Effector memory CD8-positive, alpha-beta T cell (primary cell): ENCODE results near the gene SUGCT.
"Not testable (repeated sequence)": the region's sequence is repeated elsewhere in the genome, so short reads cannot be mapped to it uniquely, and the experiment has no call there.

ENCODE experiments used
- ATAC-seq: fragments of 150-1000 bp; cut with Tn5 transposase; replicated peaks from 2 replicates; pipeline ENCODE4 v1.10.0; 2021; ENCODE audit warnings: mild to moderate bottlenecking, moderate library complexity
- DNase-seq, 3 experiments: peaks; one replicate each; pipeline ENCODE4 v3.0.0; 2021
- H3K27ac Mint-ChIP-seq, 2 donors: one replicate each; pipeline ENCODE4 v1.8.0; 2022; ENCODE audit warnings: mild to moderate bottlenecking in 2 of 2, mixed read lengths in 2 of 2, moderate library complexity in 2 of 2
- H3K27me3 Mint-ChIP-seq, 2 donors: one replicate each; pipeline ENCODE4 v1.8.0; 2022; ENCODE audit warnings: mixed read lengths in 2 of 2
- H3K36me3 Mint-ChIP-seq: one replicate; pipeline ENCODE4 v1.8.0; 2022; ENCODE audit warnings: mild to moderate bottlenecking, moderate library complexity, mixed read lengths; ENCODE audit not compliant: insufficient read depth
- H3K4me1 Mint-ChIP-seq, 2 donors: one replicate each; pipeline ENCODE4 v1.8.0; 2022; ENCODE audit warnings: low read depth in 2 of 2, mixed read lengths in 2 of 2
- H3K4me3 Mint-ChIP-seq, 2 donors: one replicate each; pipeline ENCODE4 v1.8.0; 2022; ENCODE audit warnings: mild to moderate bottlenecking in 2 of 2, mixed read lengths in 2 of 2, moderate library complexity in 2 of 2
- H3K9me3 Mint-ChIP-seq, 2 donors: one replicate each; pipeline ENCODE4 v1.8.0; 2022; ENCODE audit warnings: mixed read lengths in 2 of 2

The SUGCT gene

DNA sequence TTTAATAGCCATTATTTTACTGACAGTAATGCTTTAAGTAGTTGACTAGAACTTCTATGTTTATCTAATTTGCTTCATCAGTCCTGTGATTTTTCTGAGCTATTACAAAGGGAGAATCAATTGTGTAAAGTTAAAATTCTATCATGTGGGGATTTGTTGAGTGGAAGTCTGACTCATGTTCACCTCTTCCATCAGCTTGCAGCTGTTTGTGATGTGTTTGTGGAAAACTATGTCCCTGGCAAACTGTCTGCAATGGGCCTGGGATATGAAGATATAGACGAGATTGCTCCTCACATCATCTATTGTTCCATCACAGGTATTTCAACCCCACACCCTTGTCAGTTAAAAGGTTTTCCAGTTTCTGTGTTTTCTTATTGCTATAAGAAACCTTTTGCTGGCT, 59.9 kb downstream of the SUGCT start:
- no peaks in the 10 kb centered on the region for H3K36me3 Mint-ChIP-seq
- no peak for ATAC-seq
- H3K4me1 Mint-ChIP-seq = no peaks in the 10 kb centered on the region
- no peak overlapping the region for H3K27ac Mint-ChIP-seq
- H3K4me3 Mint-ChIP-seq = no peak overlapping the region
- DNase-seq = no peak
- H3K27me3 Mint-ChIP-seq = peaks cover 0 to 5% of the 10 kb centered on the region in 2 donors
- no peaks in the 10 kb centered on the region for H3K9me3 Mint-ChIP-seq

DNA sequence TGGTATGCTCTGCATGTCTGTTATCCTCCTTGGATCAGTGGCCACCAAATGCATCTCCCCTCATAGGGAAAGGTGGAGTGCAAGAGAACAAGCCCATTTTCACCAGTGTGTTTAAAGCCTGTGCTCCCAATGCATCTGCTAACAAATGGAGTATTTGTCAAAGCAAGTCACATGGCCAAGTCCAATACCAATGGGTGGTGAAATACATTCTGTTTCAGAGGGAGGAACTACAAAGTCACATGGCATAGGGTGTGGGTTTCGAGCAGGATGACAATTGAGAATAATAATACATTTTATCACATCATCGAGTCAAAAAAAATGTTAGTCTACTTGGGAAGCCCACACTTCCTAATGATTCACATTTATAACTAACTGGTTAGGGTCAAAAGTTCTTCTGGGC, 62.7 kb downstream of the SUGCT start:
- no peaks in the 10 kb centered on the region for H3K36me3 Mint-ChIP-seq
- no peaks in the 10 kb centered on the region for H3K9me3 Mint-ChIP-seq
- no peak overlapping the region for H3K27ac Mint-ChIP-seq
- no peak overlapping the region for H3K4me3 Mint-ChIP-seq
- ATAC-seq (no peak), DNase-seq (no peak)
- no peaks in the 10 kb centered on the region for H3K4me1 Mint-ChIP-seq
- H3K27me3 Mint-ChIP-seq = peaks cover 6 to 20% of the 10 kb centered on the region in 2 donors

DNA sequence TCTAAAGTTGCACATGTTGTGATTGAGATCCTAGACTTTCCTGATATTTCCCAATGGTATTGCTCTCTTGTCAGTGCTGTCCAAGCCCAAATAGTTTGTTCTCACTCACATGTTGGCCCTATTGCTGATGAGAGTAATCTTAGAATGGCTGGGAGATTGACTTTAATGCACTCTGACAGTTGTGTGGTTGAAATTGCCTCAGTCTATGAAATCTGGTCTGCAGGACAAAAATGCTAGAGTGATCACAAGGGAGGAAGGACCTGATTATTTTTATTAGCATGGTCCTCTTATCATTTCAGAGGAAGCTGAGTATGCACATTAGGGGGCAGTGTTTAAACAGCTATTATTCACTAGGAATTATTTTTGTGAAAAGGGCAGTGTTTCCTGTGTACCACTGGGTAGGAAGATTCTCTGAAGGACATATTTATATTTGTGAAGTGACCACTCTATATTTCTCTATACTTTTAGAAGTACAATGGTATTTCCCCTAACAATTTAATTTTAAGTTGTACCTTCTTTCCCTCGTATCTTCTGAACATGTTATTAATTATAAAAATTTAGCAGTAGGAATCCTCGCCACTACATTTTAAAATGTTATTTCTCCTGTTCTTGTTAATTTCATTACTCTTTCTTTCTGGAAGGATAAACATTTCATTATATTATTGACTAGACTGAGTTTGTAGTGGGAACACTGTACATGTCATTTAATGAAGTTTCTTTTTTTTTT, 64.4 kb downstream of the SUGCT start:
- ATAC-seq (no peak), DNase-seq (no peak)
- Mint-ChIP-seq H3K27ac (no peak overlapping the region), H3K36me3 (no peaks in the 10 kb centered on the region), H3K27me3 (peaks cover 10 to 22% of the 10 kb centered on the region in 2 donors), H3K4me3 (no peak overlapping the region), H3K4me1 (no peaks in the 10 kb centered on the region), H3K9me3 (no peaks in the 10 kb centered on the region)

DNA sequence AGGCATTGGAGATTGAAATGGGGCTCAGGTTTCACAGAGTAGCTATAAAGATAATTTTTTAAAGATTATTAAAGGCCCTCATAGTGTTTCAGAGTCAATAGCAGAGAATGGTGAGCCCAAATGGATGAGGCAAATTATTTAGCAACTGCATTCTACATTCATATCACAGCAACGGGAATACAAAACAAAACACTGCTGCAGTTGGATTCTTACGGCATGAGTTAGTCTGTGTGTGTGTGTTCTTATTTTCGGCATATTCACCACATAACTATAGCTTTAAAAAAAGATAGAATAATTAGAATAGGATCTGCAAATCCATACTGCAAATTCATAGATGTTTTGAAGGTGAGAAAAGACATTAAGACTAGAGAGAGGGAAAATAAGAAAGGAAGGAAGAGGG, 66.0 kb downstream of the SUGCT start:
- Mint-ChIP-seq H3K27me3 (peaks cover 10 to 22% of the 10 kb centered on the region in 2 donors), H3K36me3 (no peaks in the 10 kb centered on the region), H3K4me1 (no peaks in the 10 kb centered on the region), H3K9me3 (no peaks in the 10 kb centered on the region), H3K4me3 (no peak overlapping the region), H3K27ac (no peak overlapping the region)
- no peak for DNase-seq
- no peak for ATAC-seq

DNA sequence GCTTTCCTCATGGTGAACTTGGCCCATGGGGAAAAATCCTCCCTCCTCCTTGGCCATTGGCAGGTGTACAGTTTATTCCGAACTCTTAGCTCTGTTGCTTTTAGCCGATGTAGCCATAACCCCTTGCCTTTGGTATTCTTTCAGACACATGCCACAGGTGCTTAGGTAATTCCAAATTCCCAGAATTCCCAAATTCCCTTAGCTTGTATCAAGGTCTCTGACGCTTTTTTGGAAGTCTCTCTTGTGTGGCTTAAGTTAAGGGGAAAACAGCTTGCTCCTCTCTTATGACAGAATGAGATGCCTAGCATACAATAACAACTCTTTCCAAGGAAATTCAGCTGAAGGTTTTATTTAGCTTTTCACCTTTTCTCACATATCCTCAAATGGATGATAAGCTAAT, 68.0 kb downstream of the SUGCT start:
- Mint-ChIP-seq H3K27me3 (peaks cover 10 to 16% of the 10 kb centered on the region in 2 donors), H3K4me1 (no peaks in the 10 kb centered on the region), H3K27ac (no peak overlapping the region), H3K4me3 (no peak overlapping the region), H3K36me3 (no peaks in the 10 kb centered on the region), H3K9me3 (no peaks in the 10 kb centered on the region)
- ATAC-seq (no peak), DNase-seq (no peak)

DNA sequence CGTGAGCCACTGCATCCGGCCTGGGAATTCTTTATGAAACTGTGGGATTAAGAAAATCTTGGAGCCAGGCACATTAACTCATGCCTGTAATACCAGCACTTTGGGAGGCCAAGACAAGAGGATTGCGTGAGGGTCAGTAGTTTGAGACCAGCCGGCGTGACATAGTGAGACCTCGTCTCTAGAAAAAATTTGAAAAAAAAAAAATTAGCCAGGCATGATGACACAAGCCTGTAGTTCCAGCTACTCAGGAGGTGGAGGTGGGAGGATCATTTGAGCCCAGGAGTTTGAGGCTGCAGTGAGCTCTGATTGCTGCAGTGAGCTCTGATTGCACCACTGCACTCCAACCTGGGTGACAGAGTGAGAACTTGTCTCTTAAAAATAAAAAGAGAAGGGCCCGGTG, 69.8 kb downstream of the SUGCT start:
- Mint-ChIP-seq H3K27me3 (peaks cover 10 to 16% of the 10 kb centered on the region in 2 donors), H3K4me3 (no peak overlapping the region), H3K36me3 (no peaks in the 10 kb centered on the region), H3K4me1 (no peaks in the 10 kb centered on the region), H3K27ac (no peak overlapping the region), H3K9me3 (no peaks in the 10 kb centered on the region)
- no peak for DNase-seq
- no peak for ATAC-seq

DNA sequence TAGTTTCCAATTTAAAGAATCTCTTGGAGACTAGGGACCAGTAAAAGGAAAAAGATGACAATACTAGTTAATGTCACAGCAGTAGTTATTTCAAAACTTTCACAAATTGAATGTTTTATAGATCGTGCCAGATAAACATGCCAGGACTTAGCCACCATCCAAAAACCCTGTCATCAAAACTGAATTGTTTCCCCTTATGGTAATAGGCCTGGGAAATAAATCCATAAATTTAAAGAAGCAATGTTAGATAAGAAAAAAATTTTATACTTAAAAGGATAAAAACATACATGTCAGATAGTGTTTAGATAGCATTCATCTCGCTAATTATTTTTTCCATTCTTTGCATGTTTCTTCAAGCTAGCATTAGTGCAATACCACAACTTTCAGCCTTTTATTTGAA, 71.2 kb downstream of the SUGCT start:
- Mint-ChIP-seq H3K27ac (no peak overlapping the region), H3K4me3 (no peak overlapping the region), H3K27me3 (peaks cover 10% of the 10 kb centered on the region in 2 donors), H3K9me3 (no peaks in the 10 kb centered on the region), H3K4me1 (no peaks in the 10 kb centered on the region), H3K36me3 (no peaks in the 10 kb centered on the region)
- DNase-seq (no peak), ATAC-seq (no peak)

DNA sequence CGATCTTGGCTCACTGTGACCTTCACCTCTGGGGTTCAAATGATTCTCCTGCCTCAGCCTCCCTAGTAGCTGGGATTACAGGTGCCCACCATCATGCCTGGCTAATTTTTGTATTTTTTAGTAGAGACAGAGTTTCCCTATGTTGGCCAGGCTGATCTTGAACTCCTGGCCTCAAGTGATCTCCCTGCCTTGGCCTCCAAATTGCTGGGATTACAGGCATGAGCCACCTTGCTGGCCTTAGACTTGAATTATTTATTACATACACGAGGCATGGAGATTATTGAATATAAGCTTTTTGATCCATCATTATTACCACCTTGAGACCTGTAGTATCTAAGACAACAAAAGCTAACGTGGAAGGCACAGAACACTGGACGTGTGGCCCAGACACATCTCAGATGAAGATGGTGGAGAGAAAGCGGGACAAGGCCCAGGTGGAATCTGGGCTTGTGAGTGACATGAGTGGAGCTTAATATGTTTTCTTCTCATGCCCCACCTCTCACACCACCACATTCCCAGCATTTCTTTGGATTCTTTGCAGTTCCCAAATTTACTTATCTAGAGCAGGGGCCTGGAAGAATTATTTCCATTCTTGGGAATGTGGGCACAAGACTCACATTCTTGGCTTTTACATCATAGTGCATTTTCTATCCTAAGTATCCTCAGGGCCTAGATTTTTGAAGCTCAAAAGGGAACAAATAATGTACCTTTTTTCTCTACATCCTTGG, 76.6 kb downstream of the SUGCT start:
- H3K36me3 Mint-ChIP-seq = no peaks in the 10 kb centered on the region
- DNase-seq = no peak
- H3K9me3 Mint-ChIP-seq = no peaks in the 10 kb centered on the region
- H3K4me1 Mint-ChIP-seq = no peaks in the 10 kb centered on the region
- no peak overlapping the region for H3K27ac Mint-ChIP-seq
- no peak overlapping the region for H3K4me3 Mint-ChIP-seq
- no peak for ATAC-seq
- no peaks in the 10 kb centered on the region for H3K27me3 Mint-ChIP-seq

DNA sequence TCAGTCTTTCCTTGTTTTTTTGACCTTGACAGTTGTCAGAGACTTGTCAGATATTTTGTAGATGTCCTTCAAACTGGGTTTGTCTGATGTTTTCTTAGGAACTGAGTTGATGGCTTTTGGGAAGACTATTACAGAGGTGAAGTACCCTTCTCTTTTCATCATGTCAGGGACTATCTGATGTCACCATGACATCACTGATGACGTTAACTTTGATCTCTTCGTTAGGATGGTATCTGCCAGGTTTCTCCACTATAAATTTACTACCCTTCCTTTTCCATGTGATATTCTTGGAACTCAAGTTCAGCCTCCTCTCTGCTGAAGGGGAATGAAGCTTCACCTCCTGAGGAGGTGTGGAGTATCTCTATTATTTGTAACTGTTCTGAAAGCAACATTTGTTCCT, 78.5 kb downstream of the SUGCT start:
- Mint-ChIP-seq H3K27ac (no peak overlapping the region), H3K4me3 (no peak overlapping the region), H3K27me3 (no peaks in the 10 kb centered on the region), H3K36me3 (no peaks in the 10 kb centered on the region), H3K9me3 (no peaks in the 10 kb centered on the region), H3K4me1 (no peaks in the 10 kb centered on the region)
- no peak for DNase-seq
- no peak for ATAC-seq

DNA sequence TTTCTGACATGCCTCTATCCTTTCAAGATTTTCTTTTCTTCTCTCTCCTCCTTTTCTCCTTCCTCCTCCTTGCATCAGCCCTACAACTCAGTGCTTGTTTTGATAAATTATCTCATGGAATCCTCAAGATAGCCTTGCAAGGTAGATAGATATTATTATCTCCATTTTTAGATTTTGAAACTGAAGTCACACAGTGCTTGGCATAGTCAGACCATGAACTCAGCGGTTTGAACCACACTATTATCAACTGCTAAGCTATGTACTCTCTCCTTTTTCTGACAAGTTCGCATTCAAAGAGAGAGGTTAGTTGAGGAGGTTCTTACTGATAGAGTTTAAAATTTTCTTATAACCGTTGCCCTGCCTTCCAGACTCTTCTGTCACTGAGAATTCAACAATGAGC, 79.1 kb downstream of the SUGCT start:
- Mint-ChIP-seq H3K4me3 (no peak overlapping the region), H3K9me3 (no peaks in the 10 kb centered on the region), H3K27ac (no peak overlapping the region), H3K4me1 (no peaks in the 10 kb centered on the region), H3K27me3 (no peaks in the 10 kb centered on the region), H3K36me3 (no peaks in the 10 kb centered on the region)
- no peak for ATAC-seq
- no peak for DNase-seq

DNA sequence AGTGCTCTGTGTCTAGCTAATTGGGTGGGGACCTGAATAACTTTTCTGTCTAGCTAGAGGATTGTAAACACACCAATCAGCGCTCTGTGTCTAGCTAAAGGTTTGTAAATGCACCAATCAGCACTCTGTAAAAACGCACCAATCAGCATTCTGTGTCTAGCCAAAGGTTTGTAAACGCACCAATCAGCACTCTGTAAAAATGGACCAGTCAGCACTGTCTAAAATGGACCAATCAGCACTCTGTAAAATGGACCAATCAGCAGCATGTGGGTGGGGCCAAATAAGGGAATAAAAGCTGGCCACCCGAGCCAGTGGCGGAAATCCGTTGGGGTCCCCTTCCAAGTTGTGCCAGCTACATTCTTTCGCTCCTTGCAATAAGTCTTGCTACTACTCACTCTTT, 83.8 kb downstream of the SUGCT start:
- H3K9me3 Mint-ChIP-seq, H3K27me3 Mint-ChIP-seq, H3K27ac Mint-ChIP-seq, H3K4me1 Mint-ChIP-seq, H3K36me3 Mint-ChIP-seq, DNase-seq, H3K4me3 Mint-ChIP-seq, ATAC-seq: not testable (repeated sequence)

DNA sequence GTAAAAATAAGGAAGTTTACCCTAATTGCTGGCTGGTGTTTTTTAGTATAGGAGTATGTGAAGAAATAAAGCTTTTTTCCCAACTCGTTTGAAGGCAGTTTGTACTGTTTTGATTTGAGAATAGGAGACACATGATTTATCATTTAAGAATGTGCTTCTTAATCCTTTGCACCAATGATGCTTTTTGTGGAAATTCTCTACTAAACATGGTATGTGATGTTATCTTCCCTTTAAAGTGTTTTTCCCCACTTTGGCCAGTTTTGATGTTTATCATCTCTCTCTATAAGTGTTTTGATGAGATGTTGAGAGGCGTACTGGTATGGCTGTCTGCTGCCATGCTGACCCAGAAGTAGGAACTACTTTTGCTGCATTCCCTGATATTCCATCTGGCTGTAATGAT, 85.1 kb downstream of the SUGCT start:
- Mint-ChIP-seq H3K9me3 (no peaks in the 10 kb centered on the region), H3K4me3 (no peak overlapping the region), H3K36me3 (no peaks in the 10 kb centered on the region), H3K27ac (no peak overlapping the region), H3K27me3 (no peaks in the 10 kb centered on the region), H3K4me1 (no peaks in the 10 kb centered on the region)
- ATAC-seq (no peak), DNase-seq (no peak)

DNA sequence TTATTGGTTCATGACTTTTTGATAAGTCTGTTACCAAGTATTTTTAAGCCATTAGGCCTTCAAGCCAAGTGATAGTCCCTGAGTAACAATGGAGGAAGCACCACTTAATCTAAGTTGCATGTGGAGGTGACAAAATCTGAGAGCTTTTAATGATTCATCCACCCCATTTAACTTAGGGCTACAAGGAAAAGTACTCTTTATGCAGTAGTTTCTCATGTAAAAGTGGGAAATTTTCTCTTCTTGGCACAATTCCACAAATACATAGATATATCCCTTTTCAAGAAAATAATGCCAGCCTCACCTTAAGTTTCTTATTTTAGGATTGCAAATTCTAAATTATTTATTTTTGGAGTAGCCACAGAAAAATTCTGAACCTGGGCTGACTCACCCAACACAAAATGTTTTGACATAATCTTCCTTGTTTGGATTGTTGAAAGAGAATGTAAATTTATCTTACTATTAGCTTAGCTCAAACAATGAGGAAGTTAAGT, 85.7 kb downstream of the SUGCT start:
- H3K27ac Mint-ChIP-seq = no peak overlapping the region
- no peak overlapping the region for H3K4me3 Mint-ChIP-seq
- H3K27me3 Mint-ChIP-seq = no peaks in the 10 kb centered on the region
- no peak for ATAC-seq
- no peaks in the 10 kb centered on the region for H3K4me1 Mint-ChIP-seq
- H3K9me3 Mint-ChIP-seq = no peaks in the 10 kb centered on the region
- no peaks in the 10 kb centered on the region for H3K36me3 Mint-ChIP-seq
- DNase-seq = no peak

DNA sequence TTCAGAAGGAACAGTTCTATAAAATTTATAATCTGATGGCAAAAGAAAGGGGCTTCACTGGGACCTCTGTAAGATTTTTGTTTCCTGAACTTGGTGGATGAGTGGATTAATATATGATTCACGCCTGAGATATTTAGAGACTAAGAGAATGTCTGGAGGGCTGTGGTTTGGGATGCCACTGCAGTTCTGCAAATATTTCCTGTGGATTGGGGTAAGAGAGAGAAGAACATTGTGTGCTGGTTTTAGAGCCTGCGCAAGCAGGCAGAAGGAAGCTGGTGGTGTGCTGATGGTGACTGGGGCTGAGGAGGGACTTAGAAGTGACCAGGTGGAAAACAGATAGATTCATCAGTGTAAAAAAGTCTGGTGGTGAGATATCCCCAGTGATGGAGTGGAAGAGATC, 87.0 kb downstream of the SUGCT start:
- ATAC-seq = no peak
- H3K36me3 Mint-ChIP-seq = no peaks in the 10 kb centered on the region
- H3K4me3 Mint-ChIP-seq = no peak overlapping the region

More for the DNA sequence above, 87.0 kb downstream of the SUGCT start:
- no peak for DNase-seq
- no peak overlapping the region for H3K27ac Mint-ChIP-seq
- no peaks in the 10 kb centered on the region for H3K4me1 Mint-ChIP-seq
- H3K9me3 Mint-ChIP-seq = no peaks in the 10 kb centered on the region
- no peaks in the 10 kb centered on the region for H3K27me3 Mint-ChIP-seq
